ENCODE results near the gene TUBGCP6.

TUBGCP6 gene

GRCh38 chr22:50244420-50245213, at the start of gene TUBGCP6:
TUBGCP6 (minus strand) TSS chr22:50245023; CDS start chr22:50244459, 564 bp downstream.
- peak within 1 kb of the TSS; percentile 99 for H3K4me3 Mint-ChIP-seq
- H3K36me3 Mint-ChIP-seq, result peaks cover 5% of the 10 kb centered on the region
- H3K27me3 Mint-ChIP-seq, result no peaks in the 10 kb centered on the region

GRCh38 chr22:50294319-50294656, 49.5 kb upstream of the TUBGCP6 start:
- Mint-ChIP-seq H3K4me3 (no peak overlapping the region), H3K27ac (no peak overlapping the region), H3K9me3 (no peaks in the 10 kb centered on the region)

More at GRCh38 chr22:50244420-50245213, at the start of gene TUBGCP6:
- Mint-ChIP-seq H3K27ac (peak within 1 kb of the TSS; percentile 100), H3K9me3 (no peaks in the 10 kb centered on the region), H3K4me1 (peaks cover 27% of the 10 kb centered on the region)

GRCh38 chr22:50293441-50294318, 48.9 kb upstream of the TUBGCP6 start:
- no peaks in the 10 kb centered on the region for H3K9me3 Mint-ChIP-seq

More at GRCh38 chr22:50294319-50294656, 49.5 kb upstream of the TUBGCP6 start:
- H3K27me3 Mint-ChIP-seq, result peaks cover 14% of the 10 kb centered on the region
- no peaks in the 10 kb centered on the region for H3K36me3 Mint-ChIP-seq
- peaks cover 6% of the 10 kb centered on the region for H3K4me1 Mint-ChIP-seq

GRCh38 chr22:50292643-50293440, 48.0 kb upstream of the TUBGCP6 start:
- H3K27ac Mint-ChIP-seq, result no peak overlapping the region
- peak overlapping the region; percentile 39 for H3K4me3 Mint-ChIP-seq
- H3K27me3 Mint-ChIP-seq, result peaks cover 14% of the 10 kb centered on the region
- H3K9me3 Mint-ChIP-seq, result no peaks in the 10 kb centered on the region
- peaks cover 6% of the 10 kb centered on the region for H3K4me1 Mint-ChIP-seq
- no peaks in the 10 kb centered on the region for H3K36me3 Mint-ChIP-seq

More at GRCh38 chr22:50293441-50294318, 48.9 kb upstream of the TUBGCP6 start:
- H3K4me3 Mint-ChIP-seq, result no peak overlapping the region
- no peaks in the 10 kb centered on the region for H3K36me3 Mint-ChIP-seq
- no peak overlapping the region for H3K27ac Mint-ChIP-seq
- H3K4me1 Mint-ChIP-seq, result peaks cover 6% of the 10 kb centered on the region
- H3K27me3 Mint-ChIP-seq, result peaks cover 14% of the 10 kb centered on the region

- no peak overlapping the region for H3K4me3 Mint-ChIP-seq
- H3K36me3 Mint-ChIP-seq, result no peaks in the 10 kb centered on the region
- H3K27me3 Mint-ChIP-seq, result peaks cover 12% of the 10 kb centered on the region
- no peaks in the 10 kb centered on the region for H3K9me3 Mint-ChIP-seq
- no peak overlapping the region for H3K27ac Mint-ChIP-seq
- H3K4me1 Mint-ChIP-seq, result peaks cover 6% of the 10 kb centered on the region
These were observed 45.3 kb upstream of the TUBGCP6 start for GRCh38 chr22:50289942-50290630.

- Mint-ChIP-seq H3K27me3 (peaks cover 12% of the 10 kb centered on the region), H3K36me3 (no peaks in the 10 kb centered on the region), H3K4me3 (no peak overlapping the region), H3K27ac (no peak overlapping the region), H3K9me3 (no peaks in the 10 kb centered on the region), H3K4me1 (peaks cover 6% of the 10 kb centered on the region)
These were observed 44.5 kb upstream of the TUBGCP6 start for GRCh38 chr22:50289151-50289941.

GRCh38 chr22:50287731-50288130, 42.9 kb upstream of the TUBGCP6 start:
- Mint-ChIP-seq H3K27ac (no peak overlapping the region), H3K4me3 (no peak overlapping the region), H3K4me1 (peaks cover 4% of the 10 kb centered on the region), H3K36me3 (no peaks in the 10 kb centered on the region), H3K9me3 (no peaks in the 10 kb centered on the region), H3K27me3 (peaks cover 9% of the 10 kb centered on the region)

GRCh38 chr22:50286701-50287318, 42.0 kb upstream of the TUBGCP6 start:
- Mint-ChIP-seq H3K9me3 (no peaks in the 10 kb centered on the region), H3K27ac (no peak overlapping the region), H3K36me3 (no peaks in the 10 kb centered on the region), H3K4me1 (no peaks in the 10 kb centered on the region), H3K27me3 (peaks cover 3% of the 10 kb centered on the region), H3K4me3 (no peak overlapping the region)

GRCh38 chr22:50286275-50286674, 41.5 kb upstream of the TUBGCP6 start:
- Mint-ChIP-seq H3K9me3 (no peaks in the 10 kb centered on the region), H3K27me3 (peaks cover 1% of the 10 kb centered on the region), H3K4me1 (no peaks in the 10 kb centered on the region), H3K36me3 (no peaks in the 10 kb centered on the region), H3K27ac (no peak overlapping the region), H3K4me3 (no peak overlapping the region)

- H3K27me3 Mint-ChIP-seq, result peaks cover 1% of the 10 kb centered on the region
These were observed 40.9 kb upstream of the TUBGCP6 start for GRCh38 chr22:50285568-50286229.

GRCh38 chr22:50284479-50284878, 39.7 kb upstream of the TUBGCP6 start:
- Mint-ChIP-seq H3K4me1 (no peaks in the 10 kb centered on the region), H3K36me3 (no peaks in the 10 kb centered on the region), H3K4me3 (no peak overlapping the region), H3K27me3 (no peaks in the 10 kb centered on the region), H3K9me3 (no peaks in the 10 kb centered on the region), H3K27ac (no peak overlapping the region)

More at GRCh38 chr22:50285568-50286229, 40.9 kb upstream of the TUBGCP6 start:
- H3K36me3 Mint-ChIP-seq, result no peaks in the 10 kb centered on the region
- H3K4me1 Mint-ChIP-seq, result no peaks in the 10 kb centered on the region
- H3K4me3 Mint-ChIP-seq, result no peak overlapping the region
- H3K27ac Mint-ChIP-seq, result no peak overlapping the region
- no peaks in the 10 kb centered on the region for H3K9me3 Mint-ChIP-seq

- H3K4me3 Mint-ChIP-seq, result no peak overlapping the region
- no peaks in the 10 kb centered on the region for H3K36me3 Mint-ChIP-seq
- H3K27me3 Mint-ChIP-seq, result no peaks in the 10 kb centered on the region
- H3K9me3 Mint-ChIP-seq, result no peaks in the 10 kb centered on the region
- no peaks in the 10 kb centered on the region for H3K4me1 Mint-ChIP-seq
- H3K27ac Mint-ChIP-seq, result no peak overlapping the region
These were observed 39.0 kb upstream of the TUBGCP6 start for GRCh38 chr22:50283821-50284220.

- no peak overlapping the region for H3K4me3 Mint-ChIP-seq
These were observed 37.7 kb upstream of the TUBGCP6 start for GRCh38 chr22:50282361-50283155.

More at GRCh38 chr22:50282361-50283155, 37.7 kb upstream of the TUBGCP6 start:
- Mint-ChIP-seq H3K36me3 (no peaks in the 10 kb centered on the region), H3K9me3 (no peaks in the 10 kb centered on the region), H3K27ac (no peak overlapping the region), H3K4me1 (no peaks in the 10 kb centered on the region), H3K27me3 (no peaks in the 10 kb centered on the region)

Data from activated naive CD4-positive, alpha-beta T cell treated with anti-CD3 and anti-CD28 coated beads, Interleukin-2, amount 50 U/mL, for 24 hours (primary cell).